ENCODE results near the gene MN1. TPM values are rescaled to one million over a fixed set of nuclear protein-coding genes. Genes with fewer than 3 reads are reported as not detected.

MN1 gene
- total and polyA plus RNA-seq, 2 of the 8 experiments (the other 6 are each of a cell fraction or from before 2014, with no cell fraction given) = 3.1 to 4.9 TPM

DNA sequence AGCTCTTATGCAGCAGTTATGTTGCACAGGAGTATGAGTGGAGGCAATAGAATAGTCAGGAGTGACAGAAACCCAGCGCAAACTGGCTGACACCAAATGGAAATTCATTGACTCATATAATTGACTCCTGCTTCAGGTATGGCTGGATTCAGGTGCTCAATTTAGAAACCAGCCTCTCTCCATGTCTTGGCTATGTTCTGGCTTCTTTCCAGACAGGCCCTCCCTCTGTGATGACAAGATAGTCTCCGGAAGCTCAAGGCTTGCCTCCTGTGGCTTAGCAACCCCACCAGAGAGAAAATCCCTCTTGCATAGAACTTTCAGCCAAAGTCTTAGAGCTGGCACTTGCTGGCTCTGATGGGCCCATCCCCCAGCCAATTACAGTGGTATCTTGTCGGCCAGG, 28.1 kb upstream of the MN1 start (continued):
- TF ChIP-seq KDM4A (IDR thresholded peaks at IDR 0.05; ENCODE audit: low read depth, low read length, severe bottlenecking) (no peak), SP2 (IDR thresholded peaks at IDR 0.05; ENCODE audit: low read length) (no peak), TBP (IDR thresholded peaks at IDR 0.05; ENCODE audit: low read depth, low read length) (no peak), SIX5 (IDR thresholded peaks at IDR 0.05; ENCODE audit: low read depth, low read length) (no peak), JUN (IDR thresholded peaks at IDR 0.05; ENCODE audit: low read depth, low read length) (no peak)
